DMS153 (cell line): ENCODE measurements around the gene GPR68.
"Not testable (repeated sequence)": the region's sequence is repeated elsewhere in the genome, so short reads cannot be mapped to it uniquely, and the experiment has no call there.

ENCODE experiments used
- DNase-seq: peaks from one replicate; lab custom pipeline; 2025; lab: John Stamatoyannopoulos, UW

GPR68 gene

GRCh38 chr14:91228112-91229004 lies 16.1 kb downstream of the GPR68 start:
- DNase-seq = no peak

GRCh38 chr14:91227183-91227628 lies 17.3 kb downstream of the GPR68 start:
- DNase-seq = no peak

GRCh38 chr14:91226360-91226759 lies 18.1 kb downstream of the GPR68 start:
- not testable (repeated sequence) for DNase-seq

- DNase-seq = no peak
Measured at GRCh38 chr14:91225025-91225424, 19.5 kb downstream of the GPR68 start.

- DNase-seq = no peak
Measured at GRCh38 chr14:91223028-91223783, 21.3 kb downstream of the GPR68 start.

GRCh38 chr14:91221270-91221669 lies 23.2 kb downstream of the GPR68 start:
- DNase-seq = no peak

- no peak for DNase-seq
Measured at GRCh38 chr14:91220581-91221000, 23.9 kb downstream of the GPR68 start.

GRCh38 chr14:91219517-91220389 lies 24.8 kb downstream of the GPR68 start:
- no peak for DNase-seq

- no peak for DNase-seq
Measured at GRCh38 chr14:91218014-91218413, 26.5 kb downstream of the GPR68 start.

- no peak for DNase-seq
Measured at GRCh38 chr14:91216731-91217226, 27.7 kb downstream of the GPR68 start.

- no peak for DNase-seq
Measured at GRCh38 chr14:91215381-91215780, 29.1 kb downstream of the GPR68 start.

GRCh38 chr14:91214306-91214705 lies 30.2 kb downstream of the GPR68 start:
- no peak for DNase-seq

GRCh38 chr14:91211017-91211416 lies 33.5 kb downstream of the GPR68 start:
- no peak for DNase-seq

- DNase-seq = no peak
Measured at GRCh38 chr14:91207008-91207407, 37.5 kb downstream of the GPR68 start.

GRCh38 chr14:91205459-91205858 lies 39.0 kb downstream of the GPR68 start:
- no peak for DNase-seq

- no peak for DNase-seq
Measured at GRCh38 chr14:91204657-91205056, 39.8 kb downstream of the GPR68 start.

GRCh38 chr14:91202234-91202974 lies 42.1 kb downstream of the GPR68 start:
- DNase-seq = no peak

- DNase-seq = not testable (repeated sequence)
Measured at GRCh38 chr14:91200802-91201201, 43.7 kb downstream of the GPR68 start.

- no peak for DNase-seq
Measured at GRCh38 chr14:91197631-91198030, 46.9 kb downstream of the GPR68 start.

GRCh38 chr14:91195881-91196280 lies 48.6 kb downstream of the GPR68 start:
- no peak for DNase-seq

GRCh38 chr14:91193069-91193468 lies 51.4 kb downstream of the GPR68 start:
- DNase-seq = no peak
